Astrocyte (in vitro differentiated cells and primary cell): ENCODE results near the gene NPHS2. TPM values are rescaled to one million over a fixed set of nuclear protein-coding genes. Genes with fewer than 3 reads are reported as not detected.

Experiments used
- DNase-seq: peaks from one replicate; pipeline ENCODE4 v3.0.0-alpha.2; 2010; ENCODE audit warnings: low read depth
- FAIRE-seq: peaks from 2 replicates; lab custom pipeline; 2011; peaks lifted over from hg19 to GRCh38; lab: Jason Lieb, UNC
- H2AFZ ChIP-seq: 2 replicates; pipeline ENCODE4 v1.6.0; 2012; ENCODE audit warnings: low read depth, low read length, inconsistent platforms
- H3K27ac ChIP-seq: 2 replicates; pipeline ENCODE4 v1.5.1; 2011; ENCODE audit warnings: low read depth, low read length, inconsistent platforms
- H3K27me3 ChIP-seq: 2 replicates; pipeline ENCODE4 v1.6.0; 2011; ENCODE audit warnings: low read length, inconsistent platforms; ENCODE audit not compliant: insufficient read depth
- H3K36me3 ChIP-seq: 2 replicates; pipeline ENCODE4 v1.5.1; 2011; ENCODE audit warnings: low read length, inconsistent platforms; ENCODE audit not compliant: insufficient read depth
- H3K4me1 ChIP-seq: 2 replicates; pipeline ENCODE4 v1.5.1; 2011; ENCODE audit warnings: low read length, inconsistent platforms; ENCODE audit not compliant: insufficient read depth
- H3K4me2 ChIP-seq: 2 replicates; pipeline ENCODE4 v1.6.0; 2012; ENCODE audit warnings: low read length, inconsistent platforms
- H3K4me3 ChIP-seq: 2 replicates; pipeline ENCODE4 v1.5.1; 2011; ENCODE audit warnings: low read depth, mild to moderate bottlenecking, low read length, inconsistent platforms; ENCODE audit not compliant: insufficient read depth
- H3K79me2 ChIP-seq: 2 replicates; pipeline ENCODE4 v1.6.0; 2012; ENCODE audit warnings: mild to moderate bottlenecking, low read length, inconsistent platforms; ENCODE audit not compliant: insufficient read depth
- H3K9ac ChIP-seq: 2 replicates; pipeline ENCODE4 v1.6.0; 2012; ENCODE audit warnings: mild to moderate bottlenecking, low read length, inconsistent platforms
- H3K9me3 ChIP-seq: 2 replicates; pipeline ENCODE4 v1.5.1; 2012; ENCODE audit warnings: low read depth, mild to moderate bottlenecking, low read length, inconsistent platforms; ENCODE audit not compliant: insufficient read depth
- H4K20me1 ChIP-seq: 2 replicates; pipeline ENCODE4 v1.6.0; 2012; ENCODE audit warnings: low read length, inconsistent platforms; ENCODE audit not compliant: insufficient read depth
- H3K27ac Mint-ChIP-seq: one replicate; pipeline ENCODE4 v1.8.0; 2021; ENCODE audit warnings: mild to moderate bottlenecking, mixed read lengths; ENCODE audit not compliant: unreplicated experiment
- H3K27me3 Mint-ChIP-seq: one replicate; pipeline ENCODE4 v1.8.0; 2021; ENCODE audit warnings: low read depth, mixed read lengths; ENCODE audit not compliant: unreplicated experiment
- H3K36me3 Mint-ChIP-seq: one replicate; pipeline ENCODE4 v1.8.0; 2021; ENCODE audit warnings: low read depth, mixed read lengths; ENCODE audit not compliant: unreplicated experiment
- H3K4me1 Mint-ChIP-seq: one replicate; pipeline ENCODE4 v1.8.0; 2021; ENCODE audit warnings: low read depth, mixed read lengths; ENCODE audit not compliant: unreplicated experiment
- H3K4me3 Mint-ChIP-seq: one replicate; pipeline ENCODE4 v1.8.0; 2021; ENCODE audit warnings: mild to moderate bottlenecking, moderate library complexity, mixed read lengths; ENCODE audit not compliant: unreplicated experiment
- H3K9me3 Mint-ChIP-seq: one replicate; pipeline ENCODE4 v1.8.0; 2021; ENCODE audit warnings: mild to moderate bottlenecking, mixed read lengths; ENCODE audit not compliant: unreplicated experiment
- EZH2 ChIP-seq: IDR thresholded peaks from 2 replicates; pipeline ENCODE4 v1.6.1; 2012; ENCODE audit warnings: mild to moderate bottlenecking, low read length, inconsistent platforms; ENCODE audit not compliant: insufficient read depth
- total RNA-seq: library from RNA; stranded (reverse); gene quantifications from 2 replicates; pipeline ENCODE4 v1.2.1, GENCODE V29; 2021
- TF ChIP-seq, protein P1 (sequence below): IDR thresholded peaks from 2 replicates; pipeline ENCODE4 v1.5.1; 2011; ENCODE audit warnings: low read depth, mild to moderate bottlenecking, inconsistent platforms, low read length, moderate library complexity; ENCODE audit not compliant: insufficient read depth

NPHS2 gene
- total RNA-seq, 1 donor from 2014 or later = not detected

DNA sequence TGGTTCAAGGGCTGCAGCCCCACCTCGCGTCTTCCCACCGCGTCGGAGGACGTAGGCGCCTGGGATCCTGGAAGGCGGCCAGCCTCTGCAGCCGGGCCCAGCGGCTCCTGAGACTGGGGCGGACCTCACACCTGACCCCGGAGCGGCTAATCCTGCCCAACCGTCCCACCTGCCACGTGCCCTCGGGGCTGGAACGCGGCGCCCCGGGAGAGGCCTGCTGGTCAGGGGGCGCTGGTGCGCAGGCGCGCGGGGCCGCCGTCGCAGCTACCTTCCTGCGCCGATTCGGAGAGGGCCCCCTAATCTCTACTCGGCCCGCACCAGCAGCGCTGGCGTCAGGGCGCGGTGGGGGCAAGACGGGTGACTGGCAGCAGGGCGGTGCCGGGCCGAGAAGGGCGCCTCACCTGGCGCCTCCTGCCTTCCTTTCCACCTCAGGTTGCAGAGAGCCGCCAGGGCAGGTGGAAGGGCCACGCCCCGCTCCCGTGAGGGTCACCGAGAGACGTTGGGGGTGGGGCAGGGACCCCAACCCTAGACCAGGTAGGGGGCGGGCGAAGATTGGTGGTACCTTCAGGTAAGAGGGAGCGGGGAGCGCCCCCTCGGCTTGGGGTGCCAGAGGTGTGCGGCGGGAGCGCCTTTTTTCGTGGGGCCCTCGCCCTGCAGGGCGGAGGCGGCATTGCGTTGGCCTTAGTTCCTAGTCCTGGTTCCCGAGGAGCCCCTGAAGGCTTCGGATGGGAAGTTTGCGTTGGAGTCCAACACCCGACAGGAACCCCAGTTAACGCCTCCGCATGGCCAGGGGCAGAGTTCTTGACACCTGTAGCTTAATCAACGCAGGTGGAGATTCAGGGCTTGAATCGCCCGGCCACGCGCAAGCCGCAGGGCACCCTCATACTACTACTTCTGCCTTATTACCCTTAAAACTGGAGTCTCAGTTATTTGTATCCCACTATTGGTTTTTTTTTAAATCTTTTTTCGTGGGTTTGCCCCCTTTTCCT lies 16.1 kb upstream of the NPHS2 start, which contains the start of gene TDRD5:
TSS of gene TDRD5 (plus strand) at position 241 of the 989 bp plus-strand sequence. CDS start 784 bp downstream, outside the sequence.
- H3K4me2 ChIP-seq = peak within 1 kb of the TSS; percentile 50
- peak within 1 kb of the TSS; percentile 60 for H2AFZ ChIP-seq
- H3K27me3 Mint-ChIP-seq = peaks cover 44% of the 10 kb centered on the region

DNA sequence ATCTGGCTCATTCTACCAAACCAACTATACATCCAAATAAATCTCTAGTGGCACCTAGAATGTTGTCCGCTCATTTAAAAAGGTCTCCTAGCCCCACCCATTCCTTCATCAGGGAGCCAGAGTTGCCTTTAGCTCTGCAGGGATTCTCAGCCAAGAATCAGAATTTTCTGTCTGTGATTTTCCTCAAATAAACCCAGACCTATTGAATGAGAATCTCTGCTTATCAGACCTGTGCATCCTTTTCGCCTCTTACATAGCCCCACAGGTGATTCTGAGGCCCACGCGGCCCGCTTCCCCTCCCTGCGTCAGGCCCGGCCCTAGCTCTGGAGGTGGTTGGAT lies 15.5 kb upstream of the NPHS2 start:
- Mint-ChIP-seq H3K27me3 (peaks cover 43% of the 10 kb centered on the region), H3K4me1 (no peaks in the 10 kb centered on the region), H3K4me3 (no peak overlapping the region), H3K9me3 (no peaks in the 10 kb centered on the region), H3K36me3 (peaks cover 2% of the 10 kb centered on the region), H3K27ac (no peak overlapping the region)
- no peaks in the 10 kb centered on the region for H3K79me2 ChIP-seq
- TF ChIP-seq, protein P1, sequence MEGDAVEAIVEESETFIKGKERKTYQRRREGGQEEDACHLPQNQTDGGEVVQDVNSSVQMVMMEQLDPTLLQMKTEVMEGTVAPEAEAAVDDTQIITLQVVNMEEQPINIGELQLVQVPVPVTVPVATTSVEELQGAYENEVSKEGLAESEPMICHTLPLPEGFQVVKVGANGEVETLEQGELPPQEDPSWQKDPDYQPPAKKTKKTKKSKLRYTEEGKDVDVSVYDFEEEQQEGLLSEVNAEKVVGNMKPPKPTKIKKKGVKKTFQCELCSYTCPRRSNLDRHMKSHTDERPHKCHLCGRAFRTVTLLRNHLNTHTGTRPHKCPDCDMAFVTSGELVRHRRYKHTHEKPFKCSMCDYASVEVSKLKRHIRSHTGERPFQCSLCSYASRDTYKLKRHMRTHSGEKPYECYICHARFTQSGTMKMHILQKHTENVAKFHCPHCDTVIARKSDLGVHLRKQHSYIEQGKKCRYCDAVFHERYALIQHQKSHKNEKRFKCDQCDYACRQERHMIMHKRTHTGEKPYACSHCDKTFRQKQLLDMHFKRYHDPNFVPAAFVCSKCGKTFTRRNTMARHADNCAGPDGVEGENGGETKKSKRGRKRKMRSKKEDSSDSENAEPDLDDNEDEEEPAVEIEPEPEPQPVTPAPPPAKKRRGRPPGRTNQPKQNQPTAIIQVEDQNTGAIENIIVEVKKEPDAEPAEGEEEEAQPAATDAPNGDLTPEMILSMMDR = no peak
- no peak for TF ChIP-seq EZH2
- no peaks in the 10 kb centered on the region for H4K20me1 ChIP-seq
- H3K27me3 ChIP-seq = peaks cover 24% of the 10 kb centered on the region
- peaks cover 2% of the 10 kb centered on the region for H3K9me3 ChIP-seq
- no peak overlapping the region for H3K4me3 ChIP-seq
- no peak overlapping the region for H3K27ac ChIP-seq
- no peaks in the 10 kb centered on the region for H3K4me1 ChIP-seq
- DNase-seq (no peak), FAIRE-seq (no peak)
- H3K4me2 ChIP-seq = peak overlapping the region; percentile 50
- no peaks in the 10 kb centered on the region for H3K36me3 ChIP-seq
- peak overlapping the region; percentile 60 for H2AFZ ChIP-seq
- H3K9ac ChIP-seq = no peak overlapping the region

More for the DNA sequence above, 16.1 kb upstream of the NPHS2 start, which contains the start of gene TDRD5:
- Histone ChIP-seq H3K79me2 (no peaks in the 10 kb centered on the region), H3K4me3 (no peak within 1 kb of the TSS), H3K27ac (no peak within 1 kb of the TSS), H3K9ac (no peak within 1 kb of the TSS), H3K27me3 (peaks cover 24% of the 10 kb centered on the region), H3K36me3 (no peaks in the 10 kb centered on the region), H3K9me3 (peaks cover 2% of the 10 kb centered on the region), H3K4me1 (no peaks in the 10 kb centered on the region), H4K20me1 (no peaks in the 10 kb centered on the region)
- Mint-ChIP-seq H3K36me3 (peaks cover 2% of the 10 kb centered on the region), H3K4me3 (no peak within 1 kb of the TSS), H3K4me1 (no peaks in the 10 kb centered on the region), H3K9me3 (no peaks in the 10 kb centered on the region), H3K27ac (no peak within 1 kb of the TSS)
- TF ChIP-seq, protein P1 = no peak
- peak; percentile 26 for TF ChIP-seq EZH2
- FAIRE-seq (no peak), DNase-seq (no peak)
